GM23248 (cell line): ENCODE measurements around the gene PTP4A2. TPM values are rescaled to one million over a fixed set of nuclear protein-coding genes. Genes with fewer than 3 reads are reported as not detected.

Experiments used
- DNase-seq: peaks from one replicate; pipeline ENCODE4 v3.0.0-alpha.2; 2015
- H2AFZ ChIP-seq: fragments of 200-600 bp; sonication (generic); 2 replicates; pipeline ENCODE4 v1.6.1; 2016; ENCODE audit warnings: antibody characterized with exemption
- H3F3A ChIP-seq: fragments of 200-600 bp; sonication (generic); 2 replicates; pipeline ENCODE4 v1.6.1; 2016; ENCODE audit warnings: mild to moderate bottlenecking, antibody characterized with exemption, mixed run types; ENCODE audit not compliant: insufficient read depth
- H3K27ac ChIP-seq: fragments of 200-600 bp; sonication (generic); 2 replicates; pipeline ENCODE4 v1.5.1; 2016; ENCODE audit warnings: mild to moderate bottlenecking
- H3K27me3 ChIP-seq: fragments of 200-600 bp; sonication (generic); replicated peaks from 2 replicates; pipeline ENCODE4 v1.6.1; 2016; ENCODE audit warnings: mild to moderate bottlenecking; ENCODE audit not compliant: insufficient read depth
- H3K36me3 ChIP-seq: fragments of 200-600 bp; sonication (generic); 2 replicates; pipeline ENCODE4 v1.6.1; 2016; ENCODE audit warnings: low read depth, mild to moderate bottlenecking
- H3K4me1 ChIP-seq: fragments of 200-600 bp; sonication (generic); 2 replicates; pipeline ENCODE4 v1.6.1; 2016; ENCODE audit warnings: mild to moderate bottlenecking; ENCODE audit not compliant: insufficient read depth
- H3K4me2 ChIP-seq: fragments of 200-600 bp; sonication (generic); one replicate; pipeline ENCODE4 v1.6.1; 2016; ENCODE audit warnings: mild to moderate bottlenecking; ENCODE audit not compliant: unreplicated experiment
- H3K4me3 ChIP-seq: fragments of 200-600 bp; sonication (generic); 2 replicates; pipeline ENCODE4 v1.5.1; 2016; ENCODE audit warnings: mild to moderate bottlenecking
- H3K79me2 ChIP-seq: fragments of 200-600 bp; sonication (generic); 2 replicates; pipeline ENCODE4 v1.6.1; 2016; ENCODE audit warnings: mild to moderate bottlenecking; ENCODE audit not compliant: insufficient read depth
- H3K9ac ChIP-seq: fragments of 200-600 bp; sonication (generic); 2 replicates; pipeline ENCODE4 v1.6.1; 2016; ENCODE audit warnings: mild to moderate bottlenecking
- H3K9me2 ChIP-seq: fragments of 200-600 bp; sonication (generic); 2 replicates; pipeline ENCODE4 v1.6.1; 2016; ENCODE audit warnings: mixed run types, mild to moderate bottlenecking, moderate library complexity; ENCODE audit not compliant: insufficient read depth
- H3K9me3 ChIP-seq: fragments of 200-600 bp; sonication (generic); one replicate; pipeline ENCODE4 v1.6.1; 2017; ENCODE audit warnings: low read depth
- H4K20me1 ChIP-seq: fragments of 200-600 bp; sonication (generic); 2 replicates; pipeline ENCODE4 v1.6.0; 2016; ENCODE audit not compliant: insufficient read depth
- EZH2 ChIP-seq: fragments of 200-600 bp; sonication (generic); IDR thresholded peaks from 2 replicates; pipeline ENCODE4 v1.6.1; 2018; ENCODE audit warnings: antibody characterized with exemption, mild to moderate bottlenecking; ENCODE audit not compliant: insufficient read depth, poor library complexity, severe bottlenecking
- EZH2phosphoT487 ChIP-seq: fragments of 200-600 bp; sonication (generic); IDR thresholded peaks from 2 replicates; pipeline ENCODE4 v1.6.1; 2018; ENCODE audit warnings: antibody characterized with exemption, moderate library complexity, mild to moderate bottlenecking, low read depth; ENCODE audit not compliant: insufficient read depth
- WGBS, 2 experiments: methylation state at CpG; one replicate each; pipeline ENCODE4 v1.1.6; 2015 to 2017; ENCODE audit warnings: low lambda C conversion rate in 2 of 2, low coverage in 1 of 2; ENCODE audit errors: missing lambda C conversion rate in 2 of 2; 5-methylcytosine and 5-hydroxymethylcytosine counted together
- in situ Hi-C: fragments of 300-500 bp; cut with MboI; formaldehyde crosslinking; loops from 2 replicates; pipeline ENCODE4 v1.15.0; 2020
- polyA plus RNA-seq: library from polyadenylated mRNA; unstranded; fragments of >200 nt; fragmentation: Nextera tagmentation; extraction: Ambion mirVana; gene quantifications from 2 replicates; pipeline ENCODE4 v1.2.1, GENCODE V29; 2016
- total RNA-seq: library from RNA; depleted of rRNA; stranded (reverse); fragments of >200 nt; shearing (Covaris generic); gene quantifications from 2 replicates; pipeline ENCODE4 v1.2.3, GENCODE V29; 2014

Gene PTP4A2
- total and polyA plus RNA-seq, 2 experiments from 2014 or later: 292 to 379 TPM

DNA sequence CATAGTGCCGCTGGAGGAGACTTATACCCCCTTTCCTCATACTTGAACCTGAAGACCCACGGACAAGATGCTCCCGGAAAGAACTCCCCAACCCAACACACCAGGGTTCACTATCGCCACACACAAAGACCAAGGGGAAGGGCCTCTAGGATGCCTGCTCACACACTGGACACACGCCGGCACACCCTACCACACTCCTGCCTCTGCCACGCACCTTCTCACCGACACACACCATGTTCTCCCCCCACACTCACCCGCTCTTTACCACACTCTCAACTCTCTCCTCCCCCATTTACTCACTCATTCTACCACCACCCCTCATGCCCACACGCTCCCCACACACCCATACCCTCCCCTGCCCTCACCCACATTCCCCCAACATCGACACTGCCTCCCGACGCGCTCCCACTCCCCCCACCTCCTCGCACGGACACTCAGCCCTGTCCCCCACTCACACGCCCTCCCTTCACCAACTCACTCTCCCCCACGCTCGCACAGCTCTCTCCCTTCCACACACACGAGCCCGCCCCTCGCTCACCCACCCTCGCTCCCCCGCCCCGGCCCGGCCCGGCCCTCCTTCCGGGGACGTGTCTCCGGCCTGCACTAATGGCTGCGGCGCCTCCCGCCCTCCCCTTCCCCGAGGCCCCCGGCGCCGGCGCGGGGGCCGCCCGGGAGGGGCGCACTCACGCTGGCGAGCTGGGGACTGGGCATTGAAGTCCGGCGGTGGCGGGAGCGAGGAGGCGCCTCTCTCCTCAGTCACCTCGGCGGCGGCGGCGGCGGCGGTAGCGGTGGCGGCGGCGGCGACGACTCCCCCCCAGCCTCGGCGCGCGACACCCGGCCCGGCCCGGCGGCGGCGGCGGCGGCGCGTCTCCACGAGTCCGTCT is 626 bp downstream of the PTP4A2 start:
- Histone ChIP-seq H3K27me3 (no peaks in the 10 kb centered on the region), H3K4me3 (peak overlapping the region; percentile 96), H3K36me3 (no peaks in the 10 kb centered on the region), H3K27ac (peak overlapping the region; percentile 91), H4K20me1 (peaks cover 25% of the 10 kb centered on the region), H3K79me2 (peaks cover 53% of the 10 kb centered on the region), H3K4me1 (peaks cover 52% of the 10 kb centered on the region), H3F3A (peaks cover 61% of the 10 kb centered on the region), H3K9ac (peak overlapping the region; percentile 98), H3K9me2 (no peaks in the 10 kb centered on the region), H3K9me3 (no peaks in the 10 kb centered on the region), H2AFZ (no peak overlapping the region), H3K4me2 (peak overlapping the region; percentile 93)
- peak; percentile 85 for DNase-seq
- TF ChIP-seq EZH2phosphoT487: no peak
- no peak for TF ChIP-seq EZH2
- 0 to 1% methylated on average over 7 to 51 of the region's 78 CpGs for WGBS, 2 experiments
- in situ Hi-C loops: no loop called here

DNA sequence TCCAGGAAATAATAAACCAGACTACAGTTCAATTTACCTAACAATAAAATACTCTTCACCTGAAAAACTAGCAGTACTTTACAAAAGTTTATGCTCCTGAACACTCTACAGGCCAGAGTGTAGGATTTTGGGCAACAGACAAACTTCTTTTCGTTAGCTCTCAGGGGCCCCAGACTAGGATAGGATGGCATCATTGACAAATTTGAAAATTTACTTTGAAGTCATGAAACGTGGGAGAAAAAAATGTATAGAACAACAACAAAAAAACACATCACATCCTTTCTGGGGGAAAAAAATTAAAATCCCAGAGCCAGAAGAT is 1.2 kb downstream of the PTP4A2 start:
- Histone ChIP-seq H3K36me3 (no peaks in the 10 kb centered on the region), H3F3A (peaks cover 67% of the 10 kb centered on the region), H2AFZ (no peak overlapping the region), H3K9ac (peak overlapping the region; percentile 98), H3K79me2 (peaks cover 59% of the 10 kb centered on the region), H3K27me3 (no peaks in the 10 kb centered on the region), H3K4me3 (peak overlapping the region; percentile 96), H3K4me2 (peak overlapping the region; percentile 93), H3K9me2 (no peaks in the 10 kb centered on the region), H4K20me1 (peaks cover 31% of the 10 kb centered on the region), H3K4me1 (peaks cover 58% of the 10 kb centered on the region), H3K9me3 (no peaks in the 10 kb centered on the region), H3K27ac (peak overlapping the region; percentile 91)
- in situ Hi-C loops: no loop called here
- TF ChIP-seq EZH2phosphoT487: no peak
- no peak for TF ChIP-seq EZH2
- 0 to 4% methylated on average over 2 of the region's 2 CpGs for WGBS, 2 experiments
- DNase-seq: peak; percentile 40

DNA sequence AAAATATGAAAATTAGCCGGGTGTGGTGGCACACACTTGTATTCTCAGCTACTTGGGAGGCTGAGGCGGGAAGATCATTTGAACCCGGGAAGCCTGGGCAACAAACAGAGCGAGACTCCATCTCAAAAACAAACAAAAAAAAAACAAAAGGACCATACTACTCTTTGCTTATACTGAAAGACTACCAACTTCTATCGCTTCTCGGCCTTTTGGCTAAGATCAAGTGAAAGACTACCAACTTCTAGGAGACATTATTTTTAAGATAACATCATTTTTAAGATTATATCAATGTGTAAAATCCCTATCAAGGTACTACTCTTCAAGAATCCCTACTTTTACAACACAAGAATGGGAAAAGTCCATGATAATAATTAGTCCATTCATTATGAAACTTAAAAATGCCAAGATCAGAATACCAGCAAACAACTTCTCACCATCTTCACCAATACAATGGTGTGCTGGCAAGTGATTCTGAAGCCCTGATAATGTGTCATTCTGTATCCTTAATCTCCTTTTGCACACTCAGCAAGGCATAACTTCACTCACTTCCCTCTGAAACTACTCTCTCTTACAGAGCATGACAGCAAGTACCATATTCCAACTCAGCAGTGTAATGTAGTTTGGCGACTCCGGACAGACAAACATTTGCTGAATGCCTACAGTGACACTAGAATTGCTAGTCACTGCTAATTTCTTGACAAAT is 1.7 kb downstream of the PTP4A2 start:
- Histone ChIP-seq H3F3A (peaks cover 72% of the 10 kb centered on the region), H3K27me3 (no peaks in the 10 kb centered on the region), H3K9me2 (no peaks in the 10 kb centered on the region), H3K4me2 (peak overlapping the region; percentile 93), H2AFZ (no peak overlapping the region), H3K36me3 (no peaks in the 10 kb centered on the region), H4K20me1 (peaks cover 36% of the 10 kb centered on the region), H3K27ac (peak overlapping the region; percentile 91), H3K79me2 (peaks cover 64% of the 10 kb centered on the region), H3K9me3 (no peaks in the 10 kb centered on the region), H3K9ac (peak overlapping the region; percentile 98), H3K4me1 (peaks cover 64% of the 10 kb centered on the region), H3K4me3 (peak overlapping the region; percentile 96)
- no peak for TF ChIP-seq EZH2
- no peak for TF ChIP-seq EZH2phosphoT487
- DNase-seq: peak; percentile 46
- WGBS, 2 experiments: 67 to 74% methylated on average over 8 of the region's 8 CpGs
- in situ Hi-C loops: no loop called here

DNA sequence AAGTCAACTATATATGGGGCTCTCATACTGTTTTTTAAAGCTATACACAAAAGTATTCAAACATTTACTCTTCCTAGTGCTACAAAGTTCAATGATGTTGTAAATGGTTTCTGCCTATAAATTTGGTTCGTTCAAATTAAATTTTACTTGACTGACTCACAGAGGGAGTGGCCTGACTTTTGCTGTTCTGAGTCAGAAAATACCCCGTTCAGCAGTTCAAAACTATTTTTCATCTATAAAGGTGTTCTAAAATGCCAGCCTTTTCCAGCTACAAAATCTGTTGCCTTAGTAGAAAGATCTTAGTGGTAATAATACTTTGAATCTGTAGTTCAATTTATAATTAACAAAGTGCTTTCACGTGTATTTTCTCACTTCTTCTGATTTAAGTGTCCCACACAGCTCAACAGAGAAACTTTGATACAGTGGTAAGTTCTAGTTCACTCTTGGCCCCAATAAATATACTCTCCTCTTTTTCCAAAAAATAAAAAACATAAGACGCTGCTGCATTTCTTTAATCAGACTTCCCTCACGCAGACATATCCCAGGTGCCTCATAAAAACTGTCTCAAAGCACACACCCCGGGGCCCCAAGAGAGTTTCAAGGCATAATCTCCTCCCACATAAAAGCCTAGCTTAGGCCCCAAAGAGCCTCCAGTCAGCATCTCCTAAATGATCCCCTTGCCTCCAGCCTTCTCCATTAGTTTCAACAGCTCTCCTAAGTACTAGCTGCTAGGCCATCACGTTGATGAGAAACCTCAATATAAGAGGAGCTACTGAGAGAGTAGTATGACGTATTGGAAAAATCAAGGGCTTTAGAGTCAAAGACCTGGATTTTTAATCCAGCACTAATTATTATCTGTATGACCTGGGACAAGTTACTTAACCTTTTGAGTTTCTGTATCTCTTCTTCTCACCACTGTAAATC is 3.2 kb downstream of the PTP4A2 start:
- H3K36me3 ChIP-seq: no peaks in the 10 kb centered on the region
- WGBS, 2 experiments: 1 to 5% methylated on average over 8 of the region's 8 CpGs
- peaks cover 50% of the 10 kb centered on the region for H4K20me1 ChIP-seq
- H3K4me3 ChIP-seq: peak overlapping the region; percentile 96
- H3K4me1 ChIP-seq: peaks cover 73% of the 10 kb centered on the region
- DNase-seq: peak; percentile 83
- no peaks in the 10 kb centered on the region for H3K9me3 ChIP-seq
- H3F3A ChIP-seq: peaks cover 82% of the 10 kb centered on the region
- peak overlapping the region; percentile 93 for H3K4me2 ChIP-seq
- peaks cover 79% of the 10 kb centered on the region for H3K79me2 ChIP-seq
- no peaks in the 10 kb centered on the region for H3K9me2 ChIP-seq
- in situ Hi-C loops: no loop called here
- H3K27ac ChIP-seq: peak overlapping the region; percentile 91
- no peak for TF ChIP-seq EZH2phosphoT487
- TF ChIP-seq EZH2: no peak
- H2AFZ ChIP-seq: no peak overlapping the region
- H3K27me3 ChIP-seq: no peaks in the 10 kb centered on the region
- H3K9ac ChIP-seq: peak overlapping the region; percentile 98
